ENCODE data around the gene LSR. TPM values are rescaled to one million over a fixed set of nuclear protein-coding genes. Genes with fewer than 3 reads are reported as not detected.

LSR gene
- total RNA-seq, 3 donors from 2014 or later (not counting 1 experiment from before 2014, with no cell fraction given), result 3.4 to 6.9 (median 6.7) TPM

DNA sequence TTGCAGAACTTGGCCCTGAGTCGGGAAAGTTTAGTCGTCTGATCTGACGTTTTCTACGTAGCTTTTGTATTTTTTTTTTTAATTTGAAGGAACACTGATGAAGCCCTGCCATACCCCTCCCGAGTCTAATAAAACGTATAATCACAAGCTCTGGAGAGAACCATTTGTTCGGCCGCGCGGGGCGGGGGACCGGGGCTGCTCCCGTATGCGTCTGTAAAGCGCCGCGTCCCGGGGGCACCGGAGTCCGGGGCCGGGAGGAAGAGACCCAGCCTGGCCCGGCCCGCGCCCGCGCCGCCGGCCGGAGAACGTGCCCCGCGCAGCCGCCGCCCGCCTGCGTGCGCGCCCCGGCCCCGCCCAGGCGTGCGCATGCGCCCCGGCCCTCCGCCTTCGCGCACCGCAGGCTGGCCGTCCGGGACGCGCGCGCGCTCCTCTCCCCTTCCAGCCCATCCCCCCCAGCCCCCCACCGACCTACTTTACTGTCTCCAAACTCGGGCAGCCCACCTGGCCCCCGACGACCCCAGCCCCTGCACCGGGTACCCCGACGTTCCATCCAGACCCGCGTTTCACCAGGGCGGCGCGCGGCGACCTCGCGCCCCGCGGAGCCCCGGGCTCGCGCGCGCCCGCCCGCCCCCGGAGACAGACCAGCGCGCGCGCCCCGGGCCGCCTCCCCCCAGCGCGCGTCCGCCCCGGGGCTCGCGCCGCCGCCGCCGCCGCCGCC, 19.2 kb downstream of the LSR start:
- ATAC-seq, result peak; percentile 58 to 81 (median 67)
- Mint-ChIP-seq H3K36me3 (no peaks in the 10 kb centered on the region), H3K27me3 (ENCODE audit: low read depth in 2 of 2) (no peaks in the 10 kb centered on the region), H3K4me1 (peaks cover 27 to 53% of the 10 kb centered on the region in 2 donors), H3K4me3 (peak overlapping the region; percentile 97), H3K27ac (peak overlapping the region; percentile 90 to 96), H3K9me3 (no peaks in the 10 kb centered on the region)
- Histone ChIP-seq H3K4me1 (ENCODE audit: control insufficient read depth, insufficient read depth, low read length) (peaks cover 65% of the 10 kb centered on the region), H3K9me3 (ENCODE audit: control insufficient read depth, insufficient read depth, low read length) (no peaks in the 10 kb centered on the region), H3K27ac (ENCODE audit: low read length) (peak overlapping the region; percentile 93), H3K27me3 (ENCODE audit: control insufficient read depth, insufficient read depth, low read length) (no peaks in the 10 kb centered on the region), H3K4me3 (ENCODE audit: low read length) (peak overlapping the region; percentile 88), H3K36me3 (ENCODE audit: control insufficient read depth, insufficient read depth, low read length) (peaks cover 22% of the 10 kb centered on the region)
- WGBS (ENCODE audit: insufficient coverage), result under 1% methylated on average over 100 of the region's 100 CpGs
- peak; percentile 80 to 92 for DNase-seq
- no peak for TF ChIP-seq CTCF (IDR thresholded peaks at IDR 0.05)
- intact Hi-C loops (cut with micrococcal nuclease), result loop anchor here (1.0 to 10.0 kb wide), 4 partner anchors 57 to 197 kb away; partner anchors contain the start of gene FXYD7

DNA sequence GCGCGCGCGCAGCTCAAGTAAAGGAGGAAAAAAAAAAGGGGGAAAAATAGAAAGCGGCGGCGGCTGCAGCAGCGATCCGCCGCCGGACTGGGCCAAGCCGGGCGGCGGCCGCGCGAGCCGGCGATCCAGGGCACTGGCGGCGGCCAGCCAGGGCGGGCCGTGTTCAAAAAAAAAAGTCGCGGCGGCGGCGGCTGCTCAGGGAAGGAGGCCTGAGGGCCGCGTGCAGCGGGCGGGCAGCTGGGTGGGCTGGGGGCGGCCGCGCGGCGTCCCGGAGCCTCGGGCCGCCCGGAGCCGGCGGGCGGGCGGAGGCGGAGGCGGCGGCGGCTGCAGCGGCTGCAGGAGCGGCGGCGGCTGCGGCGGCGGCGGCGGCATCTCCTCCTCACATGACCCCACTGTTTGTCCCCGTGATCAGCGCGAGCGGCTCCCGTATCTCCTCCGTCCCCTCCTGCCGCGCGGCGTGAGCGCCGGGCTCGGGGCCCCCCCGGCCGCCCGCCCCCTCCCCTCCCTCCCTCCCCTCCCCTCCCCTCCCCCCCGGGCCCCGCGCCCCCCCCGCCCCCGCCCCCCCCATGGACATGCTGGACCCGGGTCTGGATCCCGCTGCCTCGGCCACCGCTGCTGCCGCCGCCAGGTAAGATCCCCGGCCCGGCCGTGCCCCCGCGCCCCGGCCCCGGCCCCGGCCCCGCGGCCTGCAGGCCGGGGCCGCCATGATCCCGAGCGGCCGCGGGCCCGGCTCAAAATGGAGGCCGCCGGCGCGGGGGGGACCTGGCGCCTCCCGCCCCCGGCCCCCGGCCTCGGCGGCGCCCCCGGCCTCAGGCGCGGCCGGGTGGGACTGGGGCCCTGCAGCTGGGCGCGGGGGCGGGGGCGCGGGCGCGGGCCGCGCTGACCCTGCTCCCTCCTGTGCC, 20.0 kb downstream of the LSR start, which contains the start of gene USF2:
Gene USF2, plus strand, starts transcription at position 427 of the 902 bp plus-strand sequence. Its CDS starts 140 bp downstream, at position 567.
- Histone ChIP-seq H3K36me3 (ENCODE audit: control insufficient read depth, insufficient read depth, low read length) (peaks cover 29% of the 10 kb centered on the region), H3K27ac (ENCODE audit: low read length) (peak within 1 kb of the TSS; percentile 93), H3K4me3 (ENCODE audit: low read length) (peak within 1 kb of the TSS; percentile 88), H3K9me3 (ENCODE audit: control insufficient read depth, insufficient read depth, low read length) (no peaks in the 10 kb centered on the region), H3K4me1 (ENCODE audit: control insufficient read depth, insufficient read depth, low read length) (peaks cover 67% of the 10 kb centered on the region), H3K27me3 (ENCODE audit: control insufficient read depth, insufficient read depth, low read length) (no peaks in the 10 kb centered on the region)
- WGBS (ENCODE audit: insufficient coverage), result under 1% methylated on average over 105 of the region's 126 CpGs
- peak within 1 kb of the TSS; percentile 97 for H3K4me3 Mint-ChIP-seq
- peak within 1 kb of the TSS; percentile 90 to 96 for H3K27ac Mint-ChIP-seq
- ATAC-seq, result peak; percentile 25 to 53 (median 52)
- H3K4me1 Mint-ChIP-seq, result peaks cover 27 to 58% of the 10 kb centered on the region in 2 donors
- H3K9me3 Mint-ChIP-seq, result no peaks in the 10 kb centered on the region
- intact Hi-C loops (cut with micrococcal nuclease), result loop anchor here (5.0 to 10.0 kb wide), 2 partner anchors 111 to 196 kb away; no protein-coding TSS in a partner anchor
- peak; percentile 66 to 80 for DNase-seq
- no peak for TF ChIP-seq CTCF (IDR thresholded peaks at IDR 0.05)
- no peaks in the 10 kb centered on the region for H3K36me3 Mint-ChIP-seq
- no peaks in the 10 kb centered on the region for H3K27me3 Mint-ChIP-seq (ENCODE audit: low read depth in 2 of 2)

DNA sequence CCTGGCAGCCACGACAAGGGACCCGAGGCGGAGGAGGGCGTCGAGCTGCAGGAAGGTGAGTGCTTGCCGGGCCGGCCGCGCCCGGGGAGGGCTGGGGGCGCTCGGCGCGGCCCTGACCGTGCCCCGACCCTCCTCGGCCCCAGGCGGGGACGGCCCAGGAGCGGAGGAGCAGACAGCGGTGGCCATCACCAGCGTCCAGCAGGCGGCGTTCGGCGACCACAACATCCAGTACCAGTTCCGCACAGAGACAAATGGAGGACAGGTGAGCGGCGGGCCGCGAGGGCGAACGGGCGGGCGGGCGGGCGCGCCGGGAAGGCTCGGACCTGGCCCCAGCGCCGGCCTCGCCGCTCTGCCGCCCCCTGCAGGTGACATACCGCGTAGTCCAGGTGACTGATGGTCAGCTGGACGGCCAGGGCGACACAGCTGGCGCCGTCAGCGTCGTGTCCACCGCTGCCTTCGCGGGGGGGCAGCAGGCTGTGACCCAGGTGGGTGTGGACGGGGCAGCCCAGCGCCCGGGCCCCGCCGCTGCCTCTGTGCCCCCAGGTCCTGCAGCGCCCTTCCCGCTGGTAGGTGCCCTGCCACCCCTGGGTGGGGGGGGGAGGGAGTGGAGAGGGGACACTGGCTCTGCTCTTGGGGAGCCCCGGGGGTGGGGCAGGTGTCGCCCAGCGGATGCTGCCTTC, 20.8 kb downstream of the LSR start:
- Histone ChIP-seq H3K36me3 (ENCODE audit: control insufficient read depth, insufficient read depth, low read length) (peaks cover 37% of the 10 kb centered on the region), H3K9me3 (ENCODE audit: control insufficient read depth, insufficient read depth, low read length) (no peaks in the 10 kb centered on the region), H3K27me3 (ENCODE audit: control insufficient read depth, insufficient read depth, low read length) (no peaks in the 10 kb centered on the region), H3K27ac (ENCODE audit: low read length) (peak overlapping the region; percentile 22), H3K4me1 (ENCODE audit: control insufficient read depth, insufficient read depth, low read length) (peaks cover 62% of the 10 kb centered on the region), H3K4me3 (ENCODE audit: low read length) (peak overlapping the region; percentile 21)
- intact Hi-C loops (cut with micrococcal nuclease), result loop anchor here (5.0 to 10.0 kb wide), 2 partner anchors 112 to 195 kb away; no protein-coding TSS in a partner anchor
- peaks cover 33 to 56% of the 10 kb centered on the region in 2 donors for H3K4me1 Mint-ChIP-seq
- no peaks in the 10 kb centered on the region for H3K9me3 Mint-ChIP-seq
- H3K4me3 Mint-ChIP-seq, result peak overlapping the region; percentile 79
- no peaks in the 10 kb centered on the region for H3K36me3 Mint-ChIP-seq
- TF ChIP-seq CTCF (IDR thresholded peaks at IDR 0.05), result peak; percentile 83
- H3K27me3 Mint-ChIP-seq (ENCODE audit: low read depth in 2 of 2), result no peaks in the 10 kb centered on the region
- WGBS (ENCODE audit: insufficient coverage), result 3% methylated on average over 66 of the region's 66 CpGs
- H3K27ac Mint-ChIP-seq, result peak overlapping the region; percentile 74 to 81
- peak; percentile 57 to 71 (median 59) for ATAC-seq
- DNase-seq, result peak; percentile 75 to 87

Measured in natural killer cell (primary cell).